SK-N-SH (cell line): ENCODE results near the gene GPC5. TPM values are rescaled to one million over a fixed set of nuclear protein-coding genes. Genes with fewer than 3 reads are reported as not detected.

Experiments
- CTCF ChIA-PET: fragments of 300-600, 350-600 bp; formaldehyde crosslinking; extraction: SDS; loops from one replicate; lab custom pipeline; 2021; lab: Yijun Ruan, JAX
- POLR2A ChIA-PET: fragments of 350-600 bp; sonication (Branson Sonifier 250); formaldehyde crosslinking; extraction: SDS; loops from one replicate; lab custom pipeline; 2020; ENCODE audit warnings: antibody characterized with exemption, inconsistent platforms; lab: Yijun Ruan, JAX
- DNase-seq: peaks from one replicate; pipeline ENCODE4 v3.0.0; 2012
- H2AFZ ChIP-seq: fragments of 200-600 bp; sonication (generic); 2 replicates; pipeline ENCODE4 v1.8.1; 2016; ENCODE audit warnings: antibody characterized with exemption, mild to moderate bottlenecking, low read depth
- H3F3A ChIP-seq: fragments of 200-600 bp; sonication (generic); replicated peaks from 2 replicates; pipeline ENCODE3; 2016; ENCODE audit warnings: antibody characterized with exemption, mild to moderate bottlenecking; ENCODE audit not compliant: insufficient read depth
- H3K27ac ChIP-seq, 2 experiments: fragments of 200-500 bp in 1 of 2; fragments of 200-600 bp in 1 of 2; sonication (Bioruptor generic) in 1 of 2; sonication (generic), shearing (Covaris generic) in 1 of 2; 2 replicates each; pipeline versions ENCODE4 v1.5.1 to v1.6.1; 2014 to 2016; ENCODE audit warnings: low read depth in 2 of 2, inconsistent platforms in 1 of 2, low read length in 1 of 2, mild to moderate bottlenecking in 1 of 2, mixed read lengths in 1 of 2
- H3K27me3 ChIP-seq: fragments of 200-600 bp; sonication (generic), shearing (Covaris generic); 2 replicates; pipeline ENCODE4 v1.6.1; 2016; ENCODE audit warnings: mixed run types; ENCODE audit not compliant: insufficient read depth
- H3K36me3 ChIP-seq, 2 experiments: fragments of 200-500 bp in 1 of 2; fragments of 200-600 bp in 1 of 2; sonication (Bioruptor generic) in 1 of 2; sonication (generic) in 1 of 2; replicated peaks in 1 of 2; 2 replicates each; pipeline versions ENCODE3 to v1.5.1; 2014 to 2016; ENCODE audit warnings: low read length in 1 of 2, mild to moderate bottlenecking in 1 of 2; ENCODE audit not compliant: insufficient read depth in 2 of 2, control insufficient read depth in 1 of 2
- H3K4me1 ChIP-seq, 2 experiments: fragments of 200-500 bp in 1 of 2; fragments of 200-600 bp in 1 of 2; sonication (Bioruptor generic) in 1 of 2; sonication (generic), shearing (Covaris generic) in 1 of 2; 2 replicates each; pipeline versions ENCODE4 v1.5.1 to v1.6.1; 2014 to 2016; ENCODE audit warnings: low read depth in 1 of 2, low read length in 1 of 2, mixed run types in 1 of 2; ENCODE audit not compliant: insufficient read depth in 2 of 2, control insufficient read depth in 1 of 2
- H3K4me2 ChIP-seq: fragments of 200-600 bp; sonication (generic), shearing (Covaris generic); 2 replicates; pipeline ENCODE4 v1.6.1; 2017; ENCODE audit warnings: mixed run types
- H3K4me3 ChIP-seq, 2 experiments: fragments of 200-500 bp in 1 of 2; fragments of 200-600 bp in 1 of 2; sonication (Bioruptor generic) in 1 of 2; sonication (generic), shearing (Covaris generic) in 1 of 2; 2 replicates each; pipeline versions ENCODE4 v1.5.1 to v1.8.1; 2014 to 2016; ENCODE audit warnings: low read depth in 2 of 2, inconsistent platforms in 1 of 2, low read length in 1 of 2, mild to moderate bottlenecking in 1 of 2, mixed read lengths in 1 of 2, moderate library complexity in 1 of 2
- H3K79me2 ChIP-seq: fragments of 200-600 bp; sonication (generic); 2 replicates; pipeline ENCODE4 v1.8.1; 2017; ENCODE audit warnings: mild to moderate bottlenecking; ENCODE audit not compliant: insufficient read depth
- H3K9ac ChIP-seq: fragments of 200-600 bp; sonication (generic); 2 replicates; pipeline ENCODE4 v1.6.1; 2017; ENCODE audit warnings: mixed run types
- H3K9me2 ChIP-seq: fragments of 200-600 bp; sonication (generic); 2 replicates; pipeline ENCODE4 v1.6.1; 2017; ENCODE audit warnings: mixed run types
- H3K9me3 ChIP-seq: fragments of 200-600 bp; sonication (generic); 2 replicates; pipeline ENCODE4 v1.6.1; 2017; ENCODE audit warnings: mixed run types, mild to moderate bottlenecking, moderate library complexity
- H4K20me1 ChIP-seq: fragments of 200-600 bp; sonication (generic); 2 replicates; pipeline ENCODE4 v1.6.1; 2017; ENCODE audit warnings: mild to moderate bottlenecking, mixed run types; ENCODE audit not compliant: insufficient read depth
- CHD2 ChIP-seq: fragments of 150-350 bp; IDR thresholded peaks from 2 replicates; pipeline ENCODE4 v1.6.1; 2018; ENCODE audit warnings: low read length; ENCODE audit not compliant: partially characterized antibody
- EP300 ChIP-seq, 2 experiments: IDR thresholded peaks; 2 replicates each; pipeline versions ENCODE4 v1.4.0 to v1.6.1; 2012; ENCODE audit warnings: borderline replicate concordance in 1 of 2, low read depth in 1 of 2, low read length in 1 of 2
- EZH2phosphoT487 ChIP-seq: fragments of 200-600 bp; sonication (generic); IDR thresholded peaks from 2 replicates; pipeline ENCODE4 v1.6.1; 2017; ENCODE audit warnings: low read depth, mixed run types, mild to moderate bottlenecking, antibody characterized with exemption, moderate library complexity, borderline replicate concordance
- FOXJ3 ChIP-seq: sonication (generic); formaldehyde crosslinking; IDR thresholded peaks from 2 replicates; pipeline ENCODE4 v1.5.1; 2020; ENCODE audit warnings: mild to moderate bottlenecking, missing genetic modification reagents
- GATA2 ChIP-seq: sonication (generic); formaldehyde crosslinking; IDR thresholded peaks from 2 replicates; pipeline ENCODE4 v1.5.0; 2020; ENCODE audit warnings: mild to moderate bottlenecking, missing genetic modification reagents
- IRF3 ChIP-seq: fragments of 150-350 bp; IDR thresholded peaks from 2 replicates; pipeline ENCODE4 v1.6.1; 2016; ENCODE audit warnings: mild to moderate bottlenecking, low read depth, low read length
- POLR2AphosphoS5 ChIP-seq: IDR thresholded peaks from 2 replicates; pipeline ENCODE4 v1.6.1; 2012; ENCODE audit warnings: low read depth, low read length
- RAD21 ChIP-seq: IDR thresholded peaks from 2 replicates; pipeline ENCODE4 v1.6.1; 2012; ENCODE audit warnings: mild to moderate bottlenecking, low read length
- RFX5 ChIP-seq: IDR thresholded peaks from 2 replicates; pipeline ENCODE4 v1.6.1; 2012; ENCODE audit warnings: mild to moderate bottlenecking, improper control_type of control experiment, low read length
- RXRA ChIP-seq: IDR thresholded peaks from 2 replicates; pipeline ENCODE4 v1.4.0; 2012; ENCODE audit warnings: low read depth, mild to moderate bottlenecking, borderline replicate concordance
- SIN3A ChIP-seq: IDR thresholded peaks from 2 replicates; pipeline ENCODE4 v1.6.1; 2012; ENCODE audit warnings: low read depth, mild to moderate bottlenecking, low read length, moderate library complexity, borderline replicate concordance
- SMC3 ChIP-seq: IDR thresholded peaks from 2 replicates; pipeline ENCODE4 v1.6.1; 2012; ENCODE audit warnings: low read depth, low read length, improper control_type of control experiment
- TAF1 ChIP-seq: IDR thresholded peaks from 2 replicates; pipeline ENCODE4 v1.6.1; 2012; ENCODE audit warnings: low read depth, mild to moderate bottlenecking, low read length, moderate library complexity, borderline replicate concordance
- TEAD4 ChIP-seq: IDR thresholded peaks from 2 replicates; pipeline ENCODE4 v1.4.0; 2012; ENCODE audit warnings: mild to moderate bottlenecking, borderline replicate concordance; ENCODE audit not compliant: insufficient read depth
- YY1 ChIP-seq: IDR thresholded peaks from 2 replicates; pipeline ENCODE4 v1.4.0; 2012; ENCODE audit warnings: low read depth, mild to moderate bottlenecking
- WGBS: methylation state at CpG from one replicate; pipeline ENCODE4 v1.1.6; 2017; ENCODE audit warnings: low lambda C conversion rate; 5-methylcytosine and 5-hydroxymethylcytosine counted together
- polyA plus RNA-seq, 3 experiments: library from polyadenylated mRNA; depleted of rRNA; stranded (reverse); fragments of >200 nt; gene quantifications; 2 replicates each; pipeline ENCODE4 v1.2.3, GENCODE V29; 2012
- TF ChIP-seq, protein P1 (sequence below): IDR thresholded peaks from 2 replicates; pipeline ENCODE4 v1.6.1; 2012; ENCODE audit warnings: mild to moderate bottlenecking, low read depth, low read length, moderate library complexity

The GPC5 gene
- polyA plus RNA-seq, 1 of the 3 experiments (the other 2 are of a cell fraction): 0.03 TPM

GRCh38 chr13:92135509-92135908 lies 737.1 kb downstream of the GPC5 start:
- no peaks in the 10 kb centered on the region for H3K9me2 ChIP-seq
- no peak overlapping the region for H2AFZ ChIP-seq
- no peak overlapping the region for H3K9ac ChIP-seq
- H3K4me3 ChIP-seq: no peak overlapping the region
- no peaks in the 10 kb centered on the region for H3K27me3 ChIP-seq
- TF ChIP-seq YY1 (no peak), FOXJ3 (CRISPR knock-in tag) (no peak), IRF3 (no peak), SMC3 (no peak), TAF1 (no peak), CHD2 (no peak)
- 76% methylated on average over 7 of the region's 7 CpGs for WGBS
- no peaks in the 10 kb centered on the region for H3K79me2 ChIP-seq
- no peak for DNase-seq
- no peaks in the 10 kb centered on the region for H3K36me3 ChIP-seq
- ChIA-PET CTCF (interaction anchor here (1.0 kb wide), 1 partner anchor 8 kb away, joined by 3 read pairs; no protein-coding TSS in a partner anchor), POLR2A (no interaction called here)
- no peaks in the 10 kb centered on the region for H3F3A ChIP-seq
- H3K4me2 ChIP-seq: no peak overlapping the region
- peaks cover 0 to 5% of the 10 kb centered on the region in 2 experiments; a peak in 2 of 4 replicates for H3K4me1 ChIP-seq
- H4K20me1 ChIP-seq: no peaks in the 10 kb centered on the region
- no peak overlapping the region for H3K27ac ChIP-seq
- H3K9me3 ChIP-seq: no peaks in the 10 kb centered on the region

DNA sequence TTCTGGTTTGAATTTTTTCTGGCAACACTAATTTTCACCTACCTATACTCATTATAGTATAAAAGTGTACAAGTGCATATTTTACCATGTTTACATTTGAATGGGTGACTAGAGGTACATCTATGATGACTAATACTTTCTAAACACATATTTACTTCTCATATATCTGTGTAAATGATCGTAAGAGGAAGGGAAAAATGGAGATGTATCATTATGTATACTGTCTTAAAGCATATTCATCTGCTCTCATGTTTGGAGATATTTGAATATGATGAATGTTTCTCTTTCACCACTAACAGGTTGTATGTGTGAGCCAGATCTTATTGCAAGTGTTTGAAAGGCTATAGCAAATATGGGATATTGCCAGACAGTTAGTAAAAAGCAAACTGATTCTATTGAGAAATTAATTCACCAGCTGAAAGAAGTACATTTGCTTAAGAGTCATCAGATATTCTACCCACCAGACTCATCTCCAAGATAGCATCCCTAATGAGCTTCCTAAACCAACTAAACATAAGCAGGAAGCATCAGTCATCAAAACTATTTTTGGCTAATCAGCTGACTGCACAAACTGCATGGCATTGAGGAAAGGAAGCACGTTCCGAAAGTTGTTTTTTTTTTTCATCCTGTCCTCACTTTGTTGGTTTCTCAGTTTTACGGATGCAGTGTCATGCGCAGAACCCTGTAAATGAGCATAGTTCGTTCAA lies 738.2 kb downstream of the GPC5 start:
- no peak overlapping the region for H3K27ac ChIP-seq
- TF ChIP-seq RAD21 (no peak), EP300 (IDR thresholded peaks at IDR 0.05; ENCODE audit: borderline replicate concordance in 1 of 2, low read depth in 1 of 2, low read length in 1 of 2) (0 out of 4 replicates have a peak, but pooled peaks of 1 of the 2 experiments have one; percentile 27)
- H3K4me2 ChIP-seq: no peak overlapping the region
- H3K36me3 ChIP-seq: no peaks in the 10 kb centered on the region
- 30% methylated on average over 6 of the region's 6 CpGs for WGBS
- H3K9me2 ChIP-seq: no peaks in the 10 kb centered on the region
- POLR2A ChIA-PET: no interaction called here
- peaks cover 0 to 5% of the 10 kb centered on the region in 2 experiments; a peak in 2 of 4 replicates for H3K4me1 ChIP-seq
- H2AFZ ChIP-seq: no peak overlapping the region
- no peak overlapping the region for H3K9ac ChIP-seq
- H4K20me1 ChIP-seq: no peaks in the 10 kb centered on the region
- no peaks in the 10 kb centered on the region for H3K27me3 ChIP-seq
- no peak for DNase-seq
- no peaks in the 10 kb centered on the region for H3F3A ChIP-seq
- no peaks in the 10 kb centered on the region for H3K79me2 ChIP-seq
- no peak overlapping the region for H3K4me3 ChIP-seq
- H3K9me3 ChIP-seq: no peaks in the 10 kb centered on the region
- CTCF ChIA-PET: interaction anchor here (0.6 to 1.0 kb wide), 3 partner anchors 9 to 319 kb away, joined by 3 read pairs; no protein-coding TSS in a partner anchor

- no peaks in the 10 kb centered on the region for H3K36me3 ChIP-seq
- no peak overlapping the region for H3K4me3 ChIP-seq
- H2AFZ ChIP-seq: no peak overlapping the region
- no peaks in the 10 kb centered on the region for H3K27me3 ChIP-seq
- ChIA-PET CTCF (interaction anchor here (0.6 to 0.8 kb wide), 3 partner anchors 16 to 320 kb away, joined by 3 read pairs; no protein-coding TSS in a partner anchor), POLR2A (no interaction called here)
- H3K4me1 ChIP-seq: peaks cover 0 to 5% of the 10 kb centered on the region in 2 experiments; a peak in 2 of 4 replicates
- no peaks in the 10 kb centered on the region for H3K9me3 ChIP-seq
- DNase-seq: no peak
- no peaks in the 10 kb centered on the region for H3K79me2 ChIP-seq
- H3K4me2 ChIP-seq: no peak overlapping the region
- no peaks in the 10 kb centered on the region for H3K9me2 ChIP-seq
- H4K20me1 ChIP-seq: no peaks in the 10 kb centered on the region
- H3F3A ChIP-seq: no peaks in the 10 kb centered on the region
- WGBS: 49% methylated on average over 3 of the region's 3 CpGs
- H3K27ac ChIP-seq: no peak overlapping the region
- H3K9ac ChIP-seq: no peak overlapping the region
- TF ChIP-seq FOXJ3 (CRISPR knock-in tag) (no peak), EP300 (IDR thresholded peaks at IDR 0.05; ENCODE audit: borderline replicate concordance in 1 of 2, low read depth in 1 of 2, low read length in 1 of 2) (no peak), EZH2phosphoT487 (no peak), SIN3A (no peak), GATA2 (no peak), RFX5 (no peak), RXRA (no peak), POLR2AphosphoS5 (no peak), TEAD4 (no peak)
- TF ChIP-seq, protein P1, sequence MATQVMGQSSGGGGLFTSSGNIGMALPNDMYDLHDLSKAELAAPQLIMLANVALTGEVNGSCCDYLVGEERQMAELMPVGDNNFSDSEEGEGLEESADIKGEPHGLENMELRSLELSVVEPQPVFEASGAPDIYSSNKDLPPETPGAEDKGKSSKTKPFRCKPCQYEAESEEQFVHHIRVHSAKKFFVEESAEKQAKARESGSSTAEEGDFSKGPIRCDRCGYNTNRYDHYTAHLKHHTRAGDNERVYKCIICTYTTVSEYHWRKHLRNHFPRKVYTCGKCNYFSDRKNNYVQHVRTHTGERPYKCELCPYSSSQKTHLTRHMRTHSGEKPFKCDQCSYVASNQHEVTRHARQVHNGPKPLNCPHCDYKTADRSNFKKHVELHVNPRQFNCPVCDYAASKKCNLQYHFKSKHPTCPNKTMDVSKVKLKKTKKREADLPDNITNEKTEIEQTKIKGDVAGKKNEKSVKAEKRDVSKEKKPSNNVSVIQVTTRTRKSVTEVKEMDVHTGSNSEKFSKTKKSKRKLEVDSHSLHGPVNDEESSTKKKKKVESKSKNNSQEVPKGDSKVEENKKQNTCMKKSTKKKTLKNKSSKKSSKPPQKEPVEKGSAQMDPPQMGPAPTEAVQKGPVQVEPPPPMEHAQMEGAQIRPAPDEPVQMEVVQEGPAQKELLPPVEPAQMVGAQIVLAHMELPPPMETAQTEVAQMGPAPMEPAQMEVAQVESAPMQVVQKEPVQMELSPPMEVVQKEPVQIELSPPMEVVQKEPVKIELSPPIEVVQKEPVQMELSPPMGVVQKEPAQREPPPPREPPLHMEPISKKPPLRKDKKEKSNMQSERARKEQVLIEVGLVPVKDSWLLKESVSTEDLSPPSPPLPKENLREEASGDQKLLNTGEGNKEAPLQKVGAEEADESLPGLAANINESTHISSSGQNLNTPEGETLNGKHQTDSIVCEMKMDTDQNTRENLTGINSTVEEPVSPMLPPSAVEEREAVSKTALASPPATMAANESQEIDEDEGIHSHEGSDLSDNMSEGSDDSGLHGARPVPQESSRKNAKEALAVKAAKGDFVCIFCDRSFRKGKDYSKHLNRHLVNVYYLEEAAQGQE: no peak
Observed at GRCh38 chr13:92137520-92137919, 739.1 kb downstream of the GPC5 start.
